HG02852 (cell line): ENCODE results near the gene DNAH3.
A peak's percentile ranks its signal among the peaks of the same experiment; 100 is the strongest.
"Not testable (repeated sequence)": the region's sequence is repeated elsewhere in the genome, so short reads cannot be mapped to it uniquely, and the experiment has no call there.

Source experiments
- ATAC-seq: cut with Tn5 transposase; IDR thresholded peaks from one replicate; pipeline ENCODE4 v1.9.1; 2021; ENCODE audit warnings: mild to moderate bottlenecking, moderate library complexity; ENCODE audit not compliant: unreplicated experiment

DNAH3 gene

DNA sequence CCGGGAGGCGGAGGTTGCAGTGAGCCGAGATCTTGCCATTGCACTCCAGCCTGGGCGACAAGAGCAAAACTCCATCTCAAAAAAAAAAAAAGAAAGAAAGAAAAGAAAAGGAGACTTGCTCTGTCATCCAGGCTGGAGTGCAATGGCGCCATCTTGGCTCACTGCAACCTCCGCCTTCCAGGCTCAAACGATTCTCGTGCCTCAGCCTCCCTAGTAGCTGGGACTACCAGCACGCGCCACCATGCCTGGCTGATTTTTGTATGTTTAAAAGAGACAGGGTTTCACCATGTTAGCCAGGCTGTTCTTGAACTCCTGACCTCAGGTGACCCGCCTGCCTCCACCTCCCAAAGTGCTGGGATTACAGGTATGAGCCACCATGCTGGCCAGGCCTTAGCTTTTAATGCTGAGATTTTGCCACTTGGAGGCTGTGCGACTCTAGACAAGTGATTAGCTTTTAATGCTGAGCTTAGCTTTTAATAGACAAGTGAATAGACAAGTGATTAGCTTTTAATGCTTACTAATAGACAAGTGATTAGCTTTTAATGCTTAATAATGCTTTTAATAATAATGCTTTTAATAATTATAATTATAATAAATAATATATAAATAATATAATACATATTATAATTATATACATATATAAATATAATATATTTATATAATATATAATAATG lies 17.4 kb upstream of the DNAH3 start:
- no peak for ATAC-seq

DNA sequence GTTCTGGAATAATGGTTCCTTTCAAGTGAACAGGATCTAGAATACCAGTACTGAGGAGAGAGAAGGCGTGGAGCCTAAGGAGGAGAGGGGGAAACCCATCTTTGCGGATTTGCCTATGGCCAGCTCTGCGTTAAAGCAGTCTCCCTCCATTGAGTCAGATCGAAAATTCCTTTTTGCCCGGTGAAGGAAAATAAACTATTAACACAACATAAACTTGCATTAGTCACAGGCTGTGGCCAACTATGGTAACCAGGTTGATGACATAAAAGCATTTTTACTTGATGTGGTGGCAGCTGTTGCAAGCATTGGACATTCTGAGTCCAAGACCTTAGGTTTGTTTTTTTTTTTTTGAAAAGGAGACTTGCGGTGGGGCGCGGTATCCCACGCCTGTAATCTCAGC lies 16.7 kb upstream of the DNAH3 start:
- ATAC-seq = no peak

- ATAC-seq = no peak
These were observed 15.9 kb upstream of the DNAH3 start for GRCh38 chr16:21166561-21166961.

GRCh38 chr16:21164521-21165168 lies 14.0 kb upstream of the DNAH3 start:
- no peak for ATAC-seq

GRCh38 chr16:21163576-21163975 lies 12.9 kb upstream of the DNAH3 start:
- ATAC-seq = no peak

DNA sequence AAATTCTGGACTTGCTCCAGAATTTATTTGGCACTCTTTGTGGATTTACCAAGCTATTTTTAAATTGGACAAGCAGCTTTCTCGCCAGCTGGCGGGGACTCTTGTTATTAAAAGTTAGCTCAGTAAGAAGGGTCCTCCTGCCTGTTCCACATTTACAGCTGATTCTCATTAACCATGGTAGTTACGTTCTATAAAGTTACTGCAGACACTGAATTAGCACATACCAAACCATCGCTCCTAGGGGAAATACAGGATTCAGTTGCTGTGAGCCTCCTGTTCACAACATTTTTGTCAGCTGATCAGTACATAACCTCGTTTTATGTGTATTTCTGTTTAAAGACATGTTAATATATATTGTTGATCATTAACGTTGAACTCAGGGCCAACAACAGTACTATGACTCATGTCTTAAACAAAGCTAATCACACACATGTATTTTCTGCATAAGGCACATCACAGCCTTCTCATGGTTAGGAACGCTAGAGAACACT lies 12.1 kb upstream of the DNAH3 start:
- ATAC-seq = no peak

GRCh38 chr16:21161211-21161610 lies 10.6 kb upstream of the DNAH3 start:
- no peak for ATAC-seq

GRCh38 chr16:21160276-21160675 lies 9.6 kb upstream of the DNAH3 start:
- no peak for ATAC-seq

DNA sequence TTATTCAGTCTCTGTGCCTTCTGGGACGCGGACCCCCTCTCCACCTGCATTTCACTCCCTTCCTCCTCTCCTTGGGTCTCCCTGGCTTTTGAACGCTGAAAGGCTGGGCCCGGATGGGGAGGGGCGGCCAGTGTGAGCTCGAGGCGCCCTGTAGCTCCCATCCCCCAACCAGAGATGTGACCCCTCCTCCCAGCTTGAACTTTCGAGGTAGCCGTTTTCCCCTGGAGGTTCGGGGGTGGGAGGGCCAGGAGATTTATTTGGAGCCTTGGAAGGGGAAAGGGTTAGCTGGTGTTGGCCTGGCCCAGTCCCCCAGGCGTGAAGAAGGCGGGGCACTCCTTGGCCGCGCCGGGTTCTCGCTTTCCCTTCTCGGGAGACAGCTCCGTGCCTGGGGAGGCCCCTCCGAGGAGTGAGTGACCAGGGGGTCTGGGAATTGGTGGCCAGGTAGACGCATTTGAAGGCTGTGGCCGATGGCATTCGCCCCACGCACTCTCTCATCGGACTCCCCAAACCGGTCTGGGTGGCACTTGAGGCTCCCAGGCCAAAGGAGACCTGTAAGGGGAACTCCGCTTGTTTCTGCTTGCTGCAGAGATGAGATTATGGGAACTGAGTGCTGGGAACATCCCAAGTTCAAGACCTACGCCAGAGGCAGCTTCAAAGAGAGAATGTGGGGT lies 8.8 kb upstream of the DNAH3 start:
- ATAC-seq = no peak

GRCh38 chr16:21158208-21159110 lies 7.8 kb upstream of the DNAH3 start, which contains the start of gene LDAF1:
LDAF1 (plus strand) TSS chr16:21158674; CDS start chr16:21161183, 2,509 bp downstream.
- peak; percentile 85 for ATAC-seq

GRCh38 chr16:21157632-21158031 lies 7.0 kb upstream of the DNAH3 start:
- no peak for ATAC-seq

DNA sequence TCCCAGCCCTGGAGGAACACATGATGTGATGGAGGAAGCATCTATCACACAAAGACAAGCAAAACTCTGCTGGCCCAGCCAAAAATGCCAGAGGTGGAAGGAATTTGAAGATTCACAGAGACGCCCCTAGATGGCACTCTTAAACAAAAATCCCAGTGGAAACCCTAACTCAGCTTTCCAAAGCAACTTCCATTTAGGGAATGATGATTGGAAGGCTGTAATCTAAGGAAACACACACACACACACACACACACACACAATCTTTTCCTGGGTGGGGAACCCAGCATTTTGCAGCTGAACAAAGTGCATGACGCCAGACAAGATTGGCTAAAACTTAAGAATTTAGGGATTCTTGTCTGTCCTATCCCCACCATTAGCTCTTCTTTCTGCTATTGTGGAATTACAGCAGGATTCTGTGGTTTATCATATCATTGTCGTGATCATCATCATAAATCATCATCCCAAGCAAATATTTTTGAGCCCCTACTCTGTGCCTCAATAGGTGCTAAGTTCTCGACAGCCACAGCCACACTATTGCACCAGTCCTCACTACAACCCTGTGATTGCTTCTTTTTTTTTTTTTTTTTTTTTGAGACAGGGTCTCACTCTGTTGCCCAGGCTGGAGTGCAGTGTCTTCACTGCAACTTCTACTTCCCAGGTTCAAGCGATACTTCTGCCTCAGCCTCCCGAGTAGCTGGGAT lies 6.3 kb upstream of the DNAH3 start:
- no peak for ATAC-seq

GRCh38 chr16:21156011-21156410 lies 5.4 kb upstream of the DNAH3 start:
- ATAC-seq = not testable (repeated sequence)

DNA sequence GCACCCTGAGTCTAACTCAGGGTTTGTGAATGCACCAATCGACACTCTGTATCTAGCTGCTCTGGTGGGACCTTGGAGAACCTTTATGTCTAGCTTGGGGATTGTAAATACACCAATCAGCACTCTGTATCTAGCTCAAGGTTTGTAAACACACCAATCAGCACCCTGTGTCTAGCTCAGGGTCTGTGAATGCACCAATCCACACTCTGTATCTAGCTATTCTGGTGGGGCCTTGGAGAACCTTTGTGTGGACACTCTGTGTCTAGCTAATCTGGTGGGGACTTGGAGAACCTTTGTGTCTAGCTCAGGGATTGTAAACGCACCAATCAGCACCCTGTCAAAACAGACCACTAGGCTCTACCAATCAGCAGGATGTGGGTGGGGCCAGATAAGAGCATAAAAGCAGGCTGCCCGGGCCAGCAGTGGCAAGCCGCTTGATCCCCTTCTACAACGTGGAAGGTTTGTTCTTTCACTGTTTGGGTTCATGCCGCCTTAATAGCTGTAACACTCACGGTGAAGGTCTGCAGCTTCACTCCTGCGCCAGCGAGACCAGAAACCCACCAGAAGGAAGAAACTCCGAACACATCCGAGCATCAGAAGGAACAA lies 2.6 kb upstream of the DNAH3 start:
- not testable (repeated sequence) for ATAC-seq

DNA sequence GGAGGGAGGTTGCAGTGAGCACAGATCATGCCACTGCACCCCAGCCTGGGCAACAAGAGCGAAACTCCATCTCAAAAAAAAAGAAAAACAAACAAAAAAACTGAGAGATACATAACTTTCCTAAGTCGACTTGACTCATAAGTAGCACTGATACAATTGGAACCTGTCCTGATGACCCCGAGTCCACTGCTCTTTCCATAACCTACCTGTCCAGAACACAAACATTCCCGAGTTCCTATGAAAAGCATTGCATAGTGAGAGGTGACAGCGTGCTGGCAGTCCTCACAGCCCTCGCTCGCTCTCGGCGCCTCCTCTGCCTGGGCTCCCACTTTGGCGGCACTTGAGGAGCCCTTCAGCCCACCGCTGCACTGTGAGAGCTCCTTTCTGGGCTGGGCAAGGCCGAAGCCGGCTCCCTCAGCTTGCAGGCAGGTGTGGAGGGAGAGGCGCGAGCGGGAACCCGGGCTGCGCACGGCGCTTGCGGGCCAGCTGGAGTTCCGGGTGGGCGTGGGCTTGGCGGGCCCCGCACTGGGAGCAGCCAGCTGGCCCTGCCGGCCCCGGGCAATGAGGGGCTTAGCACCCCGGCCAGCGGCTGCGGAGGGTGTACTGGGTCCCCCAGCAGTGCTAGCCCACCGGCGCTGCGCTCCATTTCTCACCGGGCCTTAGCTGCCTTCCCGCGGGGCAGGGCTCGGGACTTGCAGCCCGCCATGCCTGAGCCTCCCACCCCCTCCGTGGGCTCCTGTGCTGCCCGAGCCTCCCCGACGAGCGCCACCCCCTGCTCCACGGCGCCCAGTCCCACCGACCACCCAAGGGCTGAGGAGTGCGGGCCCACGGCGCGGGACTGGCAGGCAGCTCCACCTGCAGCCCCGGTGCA lies 1.7 kb upstream of the DNAH3 start:
- not testable (repeated sequence) for ATAC-seq

GRCh38 chr16:21145738-21146137 lies 4.9 kb downstream of the DNAH3 start:
- no peak for ATAC-seq

GRCh38 chr16:21134053-21134452 lies 16.6 kb downstream of the DNAH3 start:
- ATAC-seq = no peak

GRCh38 chr16:21130811-21131210 lies 19.8 kb downstream of the DNAH3 start:
- ATAC-seq = no peak

DNA sequence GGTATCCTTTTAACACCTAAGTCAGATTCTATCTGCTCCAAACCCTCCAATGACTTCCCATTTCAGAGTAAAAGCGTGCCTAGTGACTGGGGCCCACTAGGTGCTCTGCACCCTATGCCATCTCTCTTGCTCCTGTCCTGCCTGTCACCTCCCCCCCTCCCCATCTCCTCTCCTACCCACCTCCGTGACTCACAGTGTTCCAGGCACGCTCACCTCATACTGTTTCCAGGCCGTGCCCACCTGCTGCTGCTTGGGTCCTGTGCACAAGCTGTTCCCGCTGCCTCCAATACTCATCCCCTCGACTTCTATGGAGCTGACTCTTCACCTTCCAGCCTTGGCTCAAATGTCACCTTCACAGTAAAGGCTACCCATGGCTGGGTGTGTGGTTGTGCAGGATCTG lies 21.7 kb downstream of the DNAH3 start:
- no peak for ATAC-seq
